NCI-H226 (cell line): Measurements from ENCODE around the gene RBM38.

Experiments used
- DNase-seq: peaks from one replicate; pipeline ENCODE4 v3.0.0-alpha.2; 2015

Gene RBM38

DNA sequence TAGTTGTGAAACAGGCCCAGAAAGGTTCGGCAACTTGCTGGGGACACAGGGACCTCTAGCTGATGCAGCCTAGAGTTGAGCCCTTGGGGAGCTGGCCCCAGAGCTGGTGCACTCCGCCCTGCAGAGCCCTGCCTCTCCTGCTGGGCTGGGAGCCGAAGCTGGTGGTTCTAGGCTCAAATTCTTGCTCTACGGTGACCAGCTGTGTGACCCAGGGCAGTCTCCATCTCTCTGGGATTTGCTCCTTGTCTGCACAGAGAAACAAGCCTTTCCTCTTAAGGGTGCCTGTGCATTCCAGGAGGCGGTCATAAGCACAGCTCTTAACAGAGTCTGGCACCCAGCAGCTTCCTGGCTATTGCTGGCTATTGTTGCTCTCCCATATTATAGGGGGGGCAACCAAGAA lies 47.4 kb downstream of the RBM38 start:
- no peak for DNase-seq

GRCh38 chr20:57439432-57439831 lies 48.2 kb downstream of the RBM38 start:
- no peak for DNase-seq

GRCh38 chr20:57439993-57440392 lies 48.8 kb downstream of the RBM38 start:
- no peak for DNase-seq

DNA sequence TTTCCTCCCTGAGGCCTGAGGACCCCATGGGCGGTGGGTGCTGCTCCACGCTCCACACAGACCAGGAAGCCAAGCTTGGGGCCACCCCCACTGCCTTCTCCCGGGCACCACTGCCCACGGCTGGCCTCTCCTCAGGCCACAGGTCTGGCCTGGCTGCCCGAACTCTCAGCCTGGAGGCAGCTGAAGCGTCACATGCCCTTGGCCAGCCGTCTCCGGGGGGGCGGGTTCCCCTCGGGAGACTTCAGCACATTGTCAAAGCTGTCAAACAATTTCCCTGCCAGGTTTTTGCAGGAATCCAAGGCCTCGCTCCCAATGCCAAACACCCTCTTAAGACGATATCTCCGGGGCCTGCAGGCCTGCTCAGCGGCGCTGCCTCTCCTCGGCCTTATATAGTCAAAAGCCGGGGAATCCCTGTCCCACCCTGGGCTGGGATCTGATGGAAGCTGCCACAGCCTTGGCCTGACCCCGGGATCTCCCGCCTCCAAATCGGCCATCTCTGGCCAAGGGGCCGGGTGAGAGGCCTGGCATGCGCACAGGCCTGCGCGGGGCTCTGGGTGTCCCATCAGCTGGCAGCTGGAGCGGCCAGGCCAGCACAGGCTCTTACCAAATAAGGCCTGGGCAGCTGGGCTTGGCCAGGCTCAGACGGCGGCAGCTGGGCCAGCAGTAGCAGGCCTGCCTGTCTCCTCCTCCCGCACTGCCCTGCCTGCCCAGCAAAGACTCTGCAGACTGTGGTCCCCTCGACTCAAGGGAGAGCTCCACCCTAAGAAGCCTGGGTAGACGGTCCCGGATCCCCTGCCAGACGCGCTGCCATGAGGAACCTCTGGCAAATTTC lies 49.7 kb downstream of the RBM38 start:
- no peak for DNase-seq

DNA sequence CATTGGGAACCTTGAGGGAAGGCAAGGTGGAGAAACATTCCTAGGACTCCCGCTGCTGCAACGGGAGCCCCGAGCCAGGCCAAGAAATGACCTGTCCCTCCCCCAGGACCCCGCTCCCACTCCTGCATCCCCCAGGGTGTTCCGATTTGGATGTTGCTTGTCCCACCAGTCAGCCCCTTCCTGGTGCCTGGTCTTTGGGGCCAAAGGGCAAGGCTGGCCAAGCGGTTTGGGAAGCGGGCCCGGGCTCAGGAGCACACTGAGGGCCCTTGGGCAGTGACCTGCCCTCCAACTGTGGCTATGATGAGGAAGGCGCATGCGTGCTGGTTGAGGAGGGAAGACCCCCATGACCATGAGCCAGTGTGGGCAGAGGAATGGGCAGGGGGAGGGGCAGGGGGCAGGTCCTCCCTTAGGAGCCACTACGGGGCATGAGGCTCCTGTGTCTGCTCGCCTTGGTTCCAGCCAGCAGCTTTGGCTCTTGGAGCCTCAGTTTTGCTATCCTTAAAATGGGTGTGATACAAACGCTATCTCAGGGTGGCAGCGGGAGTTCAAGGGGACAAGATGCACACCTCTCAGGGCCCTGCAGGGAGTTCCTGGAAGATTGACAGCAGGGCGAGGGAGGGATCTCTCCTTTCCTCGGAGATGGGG lies 50.4 kb downstream of the RBM38 start:
- no peak for DNase-seq

DNA sequence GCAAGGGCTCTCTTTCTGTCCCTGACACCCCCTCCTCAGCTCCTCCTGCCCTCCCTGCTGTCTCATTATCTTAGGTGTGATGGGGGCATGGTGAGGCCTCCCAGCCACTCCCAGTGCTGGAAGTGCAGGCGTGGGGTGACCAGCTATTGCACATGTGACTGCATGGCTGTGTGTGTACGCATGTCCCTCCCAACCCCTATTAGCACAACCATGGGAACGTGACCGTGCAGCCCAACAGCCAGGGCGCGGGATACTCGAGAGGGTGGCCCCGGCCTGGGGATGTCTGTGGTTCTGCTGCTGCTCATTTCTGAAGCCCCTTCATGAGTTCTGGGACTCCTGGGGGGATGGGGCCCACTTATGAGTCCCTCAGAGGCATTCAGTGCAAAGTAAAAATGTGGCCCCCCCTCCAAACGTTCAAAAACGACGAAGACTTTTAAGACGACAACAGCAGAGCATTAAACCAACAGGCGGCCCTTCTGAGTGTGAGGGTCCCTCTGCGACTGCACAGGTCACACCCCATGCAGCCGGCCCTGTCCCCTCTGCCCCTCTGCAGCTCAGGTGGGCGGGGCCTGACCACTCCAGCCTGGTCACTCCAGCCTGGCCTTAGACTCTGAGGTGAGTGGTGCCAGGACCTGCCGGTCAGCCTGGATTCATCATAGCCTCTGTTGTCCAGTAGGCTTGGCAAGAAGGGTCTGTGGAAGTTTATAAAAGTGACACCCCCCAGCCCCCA lies 51.1 kb downstream of the RBM38 start:
- no peak for DNase-seq

- DNase-seq: no peak
These were observed 51.7 kb downstream of the RBM38 start for GRCh38 chr20:57442888-57443239.

DNA sequence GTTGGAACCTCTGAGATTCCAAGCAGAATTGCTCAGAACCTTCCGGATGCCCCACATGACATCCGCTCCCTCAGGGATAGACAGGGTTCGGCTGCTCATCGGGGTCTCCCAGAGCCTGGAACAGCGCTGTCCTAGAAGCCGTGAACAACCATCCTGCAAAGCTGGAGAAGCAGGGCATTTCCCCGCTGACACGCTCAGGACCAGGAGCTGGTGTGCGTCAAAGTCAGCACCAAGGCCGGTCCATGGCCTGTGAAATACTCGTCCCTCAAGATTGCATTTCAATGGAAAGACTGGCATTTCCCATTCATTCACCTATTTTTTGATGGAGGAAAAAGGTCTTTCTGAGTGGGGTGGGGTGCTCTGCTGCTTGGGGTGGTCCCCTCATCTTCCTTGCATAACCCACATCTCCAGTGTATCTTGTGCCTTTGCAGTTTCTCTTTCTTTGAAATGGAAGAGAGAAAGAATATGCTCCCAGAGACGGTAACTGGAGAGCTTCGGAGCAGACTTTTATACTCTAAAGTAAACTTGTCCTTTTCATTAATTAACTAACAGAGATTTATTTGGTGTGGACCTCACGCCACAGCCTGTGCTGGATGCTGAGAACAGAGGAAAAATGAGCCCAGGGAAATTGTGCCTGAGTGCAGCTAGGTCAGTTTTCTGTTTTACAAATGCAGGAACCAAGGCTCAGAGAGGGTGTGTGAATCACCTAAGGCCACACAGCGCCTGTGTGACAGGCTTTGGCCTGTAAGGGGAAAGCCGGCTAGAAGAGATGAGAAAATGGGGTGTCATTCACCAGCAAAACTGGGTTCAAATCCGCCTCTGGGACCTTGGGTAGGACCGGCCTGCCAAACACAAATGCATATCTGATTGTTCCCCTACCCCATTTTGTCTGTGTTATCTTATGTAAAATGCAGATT lies 52.4 kb downstream of the RBM38 start:
- DNase-seq: no peak

GRCh38 chr20:57444394-57445048 lies 53.3 kb downstream of the RBM38 start:
- no peak for DNase-seq

DNA sequence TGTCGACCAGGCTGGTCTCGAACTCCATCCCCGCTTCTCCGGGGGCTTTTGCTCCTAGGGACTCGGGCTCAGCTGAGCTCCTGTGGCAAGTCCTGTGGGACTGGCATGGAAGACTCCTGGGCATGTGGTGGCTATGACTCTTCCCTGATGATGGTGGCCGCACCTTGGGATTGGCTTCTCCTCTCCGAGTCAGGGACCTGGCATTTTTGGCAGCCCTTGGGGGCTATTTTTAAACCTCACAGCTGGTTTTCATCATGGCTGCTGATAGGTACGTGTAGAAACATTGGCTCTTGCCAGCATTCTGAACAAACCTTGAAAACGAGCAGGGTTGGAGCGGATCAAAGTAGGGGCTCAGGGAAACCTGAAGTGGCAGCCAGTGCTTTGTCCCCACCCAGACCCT lies 54.1 kb downstream of the RBM38 start:
- DNase-seq: no peak

GRCh38 chr20:57445774-57446173 lies 54.6 kb downstream of the RBM38 start:
- DNase-seq: no peak

GRCh38 chr20:57448764-57449354 lies 57.7 kb downstream of the RBM38 start:
- DNase-seq: no peak

GRCh38 chr20:57449398-57450354 lies 58.5 kb downstream of the RBM38 start:
- no peak for DNase-seq

DNA sequence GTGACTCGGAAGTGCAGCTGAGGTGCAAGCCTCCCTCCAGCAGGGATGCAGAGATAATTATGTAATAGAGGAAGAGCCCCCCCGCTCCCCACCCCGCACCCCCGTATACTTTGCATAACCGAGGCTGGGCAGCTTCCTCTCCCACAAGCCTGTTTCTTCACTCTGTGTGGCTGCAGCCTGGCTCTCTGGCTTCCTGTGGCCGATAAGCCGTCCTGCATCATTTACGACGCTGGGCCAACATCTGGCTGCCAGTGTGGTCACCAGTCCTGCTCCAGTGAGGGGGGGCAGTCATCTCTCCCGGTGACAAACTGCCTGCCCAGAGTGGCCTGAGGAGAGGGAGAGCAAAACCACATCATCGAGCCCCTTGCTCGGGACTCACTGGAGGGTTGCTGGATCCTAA lies 59.2 kb downstream of the RBM38 start:
- no peak for DNase-seq

DNA sequence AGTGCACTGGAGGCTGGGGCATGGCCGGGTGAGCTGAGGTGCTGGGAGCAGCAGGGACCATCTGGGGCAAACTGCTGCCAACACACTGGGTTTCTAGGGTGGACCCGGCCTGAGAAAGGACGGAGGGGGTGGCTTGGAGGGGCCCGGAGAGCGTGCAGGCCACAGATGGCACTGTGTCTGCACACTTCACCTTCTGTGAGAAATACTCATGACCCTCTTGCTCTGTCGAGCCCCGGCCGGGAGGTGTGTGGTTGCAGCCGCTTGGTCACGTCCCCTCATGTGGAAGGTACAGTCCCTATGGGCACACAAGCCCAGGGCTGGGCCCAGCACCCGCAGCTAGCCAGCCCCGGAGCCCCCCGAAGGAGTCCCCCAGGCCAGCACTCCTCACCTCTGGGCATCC lies 59.7 kb downstream of the RBM38 start:
- DNase-seq: no peak

DNA sequence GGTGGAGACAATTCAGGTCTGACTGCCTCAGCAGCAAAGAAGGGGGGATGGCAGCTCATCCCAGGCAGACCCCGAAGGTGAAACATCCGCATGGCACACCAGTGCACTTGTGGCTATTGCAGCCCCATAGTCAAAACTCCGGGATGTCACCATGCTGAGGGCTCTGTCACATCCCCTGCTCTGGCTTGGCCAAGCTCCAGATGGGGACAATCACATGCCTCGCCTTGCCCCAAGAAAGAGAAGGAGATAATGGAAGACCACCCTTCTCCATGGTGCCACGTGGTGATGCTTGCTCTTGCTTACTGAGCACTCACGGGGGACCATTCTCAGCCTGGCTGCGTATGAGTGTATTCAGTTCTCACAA lies 60.2 kb downstream of the RBM38 start:
- DNase-seq: no peak

DNA sequence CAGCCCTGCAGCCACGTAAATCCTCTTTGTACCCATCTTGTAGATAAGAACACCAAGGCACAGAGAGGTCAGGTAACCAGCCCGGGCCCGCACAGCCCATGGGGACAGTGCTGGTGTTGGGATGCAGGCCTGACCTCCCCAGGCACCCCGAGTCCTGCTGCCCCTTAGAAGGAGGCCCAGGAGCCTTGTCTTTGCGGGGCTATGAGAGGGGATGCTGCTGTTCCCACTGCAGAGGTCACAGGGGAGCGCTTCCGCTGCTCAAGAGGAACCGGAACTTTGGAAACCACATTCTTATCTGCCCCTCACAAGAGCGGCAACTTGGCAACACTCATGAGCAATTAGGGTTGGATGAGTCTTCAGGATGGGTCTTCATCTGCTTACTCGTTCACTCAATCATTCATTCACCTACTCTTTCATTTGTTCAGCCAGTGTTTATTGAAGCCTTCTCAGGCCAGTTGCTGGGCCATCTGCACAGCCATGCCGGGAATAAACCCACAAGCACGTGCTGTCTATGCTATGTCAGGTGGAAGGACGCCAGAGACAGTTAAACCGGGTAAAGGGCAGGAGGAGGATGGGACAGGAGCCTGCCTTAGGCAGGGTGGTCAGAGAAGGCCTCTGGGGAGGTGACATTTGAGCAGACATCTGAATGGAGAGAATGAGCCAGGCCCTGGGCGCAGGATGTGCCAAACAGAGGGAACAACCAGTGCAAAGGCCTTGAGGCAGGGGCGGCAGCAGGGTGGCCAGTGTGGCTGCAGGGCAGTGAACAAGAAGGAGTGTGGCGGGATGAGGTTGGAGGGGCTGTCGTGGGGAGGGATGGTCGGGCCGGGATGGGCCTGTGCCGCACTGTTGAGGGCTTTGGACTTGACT lies 60.8 kb downstream of the RBM38 start:
- DNase-seq: no peak

GRCh38 chr20:57455386-57455785 lies 64.2 kb downstream of the RBM38 start:
- no peak for DNase-seq

- no peak for DNase-seq
These were observed 64.9 kb downstream of the RBM38 start for GRCh38 chr20:57456116-57456515.
